ENCODE results near the gene AHCY.
"Not testable (repeated sequence)": the region's sequence is repeated elsewhere in the genome, so short reads cannot be mapped to it uniquely, and the experiment has no call there.

Gene AHCY

DNA sequence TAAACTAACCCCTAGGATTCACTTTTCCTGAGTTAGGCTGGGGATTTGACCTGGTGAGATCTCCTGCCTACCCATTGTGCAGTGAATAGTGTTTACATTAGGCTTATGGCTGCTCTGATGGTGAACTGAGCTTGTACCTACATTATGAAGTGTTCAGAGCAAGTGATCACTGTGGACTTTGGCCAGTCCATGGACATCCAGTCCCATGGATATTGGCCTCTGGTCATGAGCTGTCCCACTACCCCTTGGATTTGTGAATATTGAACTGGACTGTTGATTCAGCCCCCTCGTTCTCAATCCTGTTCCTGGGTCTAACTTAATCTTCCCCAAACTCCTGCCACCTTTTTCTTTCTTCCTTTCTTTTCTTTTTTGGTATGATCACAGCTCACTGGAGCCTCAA, 48.2 kb downstream of the AHCY start:
- no peak for DNase-seq

DNA sequence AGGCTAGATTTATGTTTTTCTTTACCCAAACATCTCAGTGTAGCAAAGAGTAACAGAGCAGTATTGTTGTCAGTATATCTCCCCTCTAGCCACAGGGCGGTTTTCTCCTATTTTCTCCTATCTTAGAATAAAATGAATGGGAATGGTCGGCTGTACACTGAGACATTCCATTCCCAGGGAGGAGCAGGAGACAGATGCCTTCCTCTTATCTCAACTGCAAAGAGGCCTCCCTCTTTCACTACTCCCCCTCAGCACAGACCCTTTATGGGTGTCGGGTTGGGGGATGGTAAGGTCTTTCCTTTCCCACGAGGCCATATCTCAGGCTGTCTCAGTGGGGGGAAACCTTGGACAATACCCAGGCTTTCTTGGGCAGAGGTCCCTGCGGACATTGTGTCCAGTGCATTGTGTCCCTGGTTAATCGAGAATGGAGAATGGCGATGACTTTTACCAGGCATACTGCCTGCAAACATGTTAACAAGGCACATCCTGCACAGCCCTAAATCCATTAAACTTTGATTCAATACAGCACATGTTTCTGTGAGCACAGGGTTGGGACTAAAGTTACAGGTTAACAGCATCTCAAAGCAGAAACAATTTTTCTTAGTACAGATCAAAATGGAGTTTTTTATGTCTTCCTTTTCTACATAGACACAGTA, 50.6 kb downstream of the AHCY start:
- not testable (repeated sequence) for DNase-seq

DNA sequence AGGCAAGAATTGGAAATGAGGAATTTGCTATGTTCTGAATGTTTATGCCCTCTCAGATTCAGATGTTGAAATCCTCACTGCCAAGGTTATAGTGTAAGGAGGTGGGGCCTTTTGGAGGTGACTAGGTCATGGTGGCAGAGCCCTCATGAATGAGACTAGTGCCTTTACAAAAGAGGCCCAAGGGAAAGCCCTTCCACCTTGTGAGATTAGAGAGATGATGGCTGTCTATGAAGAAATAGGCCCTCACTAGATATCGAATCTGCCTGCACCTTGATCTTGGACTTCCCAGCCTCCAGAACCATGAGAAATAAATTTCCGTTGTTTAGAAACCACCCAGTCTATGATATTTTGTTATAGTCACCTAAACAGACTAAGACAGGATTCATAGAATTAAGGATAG, 51.5 kb downstream of the AHCY start:
- peak in 3 of 4 experiments; percentile 30 to 42 (median 31) for DNase-seq

DNA sequence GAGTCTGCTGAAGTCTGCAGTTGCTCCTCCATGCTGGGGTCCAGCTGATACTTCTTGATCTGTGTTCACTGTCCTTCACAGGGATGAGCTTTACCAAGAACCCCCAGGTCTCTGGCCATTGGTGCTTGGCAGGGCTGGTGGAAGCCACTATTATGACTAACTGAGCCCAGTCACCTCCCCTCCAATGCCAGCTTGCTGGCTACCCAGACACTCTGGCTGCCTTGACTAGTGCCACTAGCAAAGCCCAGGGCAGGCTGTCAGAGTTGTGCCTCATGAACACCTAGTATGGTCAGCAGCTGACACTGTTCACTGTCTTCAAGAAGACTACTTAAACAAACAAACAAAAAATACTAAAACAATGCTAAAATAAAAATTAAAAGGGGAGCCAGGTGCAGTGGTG, 53.1 kb downstream of the AHCY start:
- DNase-seq, result no peak

DNA sequence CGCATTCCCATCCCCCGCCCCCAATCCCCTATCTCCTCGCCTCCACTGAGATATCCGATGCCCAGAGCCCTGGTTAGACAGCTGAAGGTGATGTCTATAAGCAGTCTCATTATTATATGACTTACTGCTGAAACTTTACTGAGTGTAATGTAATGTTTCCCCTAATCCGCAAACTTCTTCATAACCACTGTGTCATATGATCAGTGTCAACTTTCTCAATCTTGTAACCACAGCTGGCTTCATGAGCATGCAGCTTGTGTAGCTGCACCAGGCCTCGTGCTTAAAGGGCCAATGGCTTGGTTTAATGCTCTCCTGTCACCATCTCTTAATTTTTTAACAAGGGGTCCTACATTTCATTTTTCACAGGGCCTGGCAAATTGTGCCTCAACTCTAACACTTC, 53.9 kb downstream of the AHCY start:
- peak; percentile 78 to 94 (median 89) for DNase-seq

DNA sequence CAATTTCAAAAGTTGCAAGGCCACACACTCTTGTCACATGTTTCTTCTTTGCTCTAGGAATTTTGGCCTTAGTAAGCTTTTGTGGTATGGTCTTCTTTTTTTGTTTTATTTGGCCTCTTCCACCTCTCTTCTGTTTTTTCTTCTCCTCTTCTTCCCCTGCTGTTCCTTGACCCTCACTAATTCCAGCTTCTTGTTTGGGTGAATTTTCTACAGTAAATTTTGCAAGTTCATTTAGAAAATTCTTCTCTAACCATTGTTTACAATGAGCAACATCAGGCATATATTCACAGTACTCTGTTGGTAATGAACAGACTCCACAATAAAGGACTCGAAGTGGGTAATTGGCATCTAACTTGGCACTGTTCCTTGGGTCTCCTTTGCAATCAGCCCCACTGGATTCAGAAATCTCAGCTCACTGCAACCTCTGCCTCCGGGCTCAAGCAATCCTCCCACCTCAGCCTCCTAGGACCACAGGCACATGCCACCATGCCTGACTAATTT, 57.0 kb downstream of the AHCY start:
- DNase-seq, result no peak

DNA sequence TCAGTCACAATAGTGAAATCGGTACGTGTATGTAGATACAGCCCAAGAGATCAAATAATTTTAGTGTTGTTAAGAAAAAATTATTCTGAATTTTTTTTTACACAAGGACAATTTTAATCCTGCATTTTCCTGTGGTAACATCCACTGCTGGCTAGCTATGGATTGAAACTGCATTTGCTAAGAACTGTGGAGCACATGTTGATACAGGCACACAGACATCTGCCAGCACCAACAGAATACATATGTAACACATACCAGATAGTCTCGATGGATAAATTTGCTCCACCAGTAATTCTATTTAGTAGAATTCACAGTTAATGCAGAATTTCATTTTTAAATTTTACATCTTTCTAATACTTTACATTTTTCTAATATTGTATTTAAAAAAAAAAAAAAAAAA, 59.8 kb downstream of the AHCY start:
- DNase-seq, result no peak

DNA sequence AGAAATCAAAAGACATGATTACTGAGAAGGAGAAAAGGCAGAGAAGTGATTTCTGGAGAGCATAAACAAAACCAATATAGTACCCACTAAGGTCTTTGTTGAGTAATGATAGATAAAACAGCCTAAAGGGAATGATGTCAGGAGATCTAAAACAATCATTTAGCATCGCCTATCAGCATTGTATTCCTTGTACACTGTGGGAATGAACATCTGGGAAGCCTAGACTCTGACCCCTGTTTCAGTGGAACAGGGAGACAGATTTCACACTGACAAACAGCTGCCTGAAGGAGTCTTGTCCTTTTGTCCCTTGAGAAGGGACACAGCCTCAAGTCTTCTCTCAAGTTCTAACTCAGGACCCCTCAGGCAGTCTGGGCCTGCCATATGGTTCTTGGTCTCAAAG, 60.3 kb downstream of the AHCY start:
- DNase-seq, result no peak

DNA sequence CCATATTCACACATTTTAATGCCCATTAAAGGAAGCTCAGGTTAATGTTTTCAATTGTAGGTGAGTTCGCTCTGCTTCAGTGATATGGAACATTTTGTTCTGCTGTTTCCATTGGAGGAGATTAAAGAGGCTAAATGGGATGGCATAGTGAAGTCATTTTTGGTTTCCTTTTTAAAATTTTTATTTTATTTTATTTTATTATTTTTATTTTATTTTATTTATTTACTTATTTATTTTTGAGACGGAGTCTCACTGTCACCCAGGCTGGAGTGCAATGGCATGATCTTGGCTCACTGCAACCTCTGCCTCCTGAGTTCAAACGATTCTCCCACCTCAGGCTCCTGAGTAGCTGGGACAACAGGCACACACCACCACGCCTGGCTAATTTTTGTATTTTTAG, 61.1 kb downstream of the AHCY start:
- DNase-seq, result not testable (repeated sequence)

DNA sequence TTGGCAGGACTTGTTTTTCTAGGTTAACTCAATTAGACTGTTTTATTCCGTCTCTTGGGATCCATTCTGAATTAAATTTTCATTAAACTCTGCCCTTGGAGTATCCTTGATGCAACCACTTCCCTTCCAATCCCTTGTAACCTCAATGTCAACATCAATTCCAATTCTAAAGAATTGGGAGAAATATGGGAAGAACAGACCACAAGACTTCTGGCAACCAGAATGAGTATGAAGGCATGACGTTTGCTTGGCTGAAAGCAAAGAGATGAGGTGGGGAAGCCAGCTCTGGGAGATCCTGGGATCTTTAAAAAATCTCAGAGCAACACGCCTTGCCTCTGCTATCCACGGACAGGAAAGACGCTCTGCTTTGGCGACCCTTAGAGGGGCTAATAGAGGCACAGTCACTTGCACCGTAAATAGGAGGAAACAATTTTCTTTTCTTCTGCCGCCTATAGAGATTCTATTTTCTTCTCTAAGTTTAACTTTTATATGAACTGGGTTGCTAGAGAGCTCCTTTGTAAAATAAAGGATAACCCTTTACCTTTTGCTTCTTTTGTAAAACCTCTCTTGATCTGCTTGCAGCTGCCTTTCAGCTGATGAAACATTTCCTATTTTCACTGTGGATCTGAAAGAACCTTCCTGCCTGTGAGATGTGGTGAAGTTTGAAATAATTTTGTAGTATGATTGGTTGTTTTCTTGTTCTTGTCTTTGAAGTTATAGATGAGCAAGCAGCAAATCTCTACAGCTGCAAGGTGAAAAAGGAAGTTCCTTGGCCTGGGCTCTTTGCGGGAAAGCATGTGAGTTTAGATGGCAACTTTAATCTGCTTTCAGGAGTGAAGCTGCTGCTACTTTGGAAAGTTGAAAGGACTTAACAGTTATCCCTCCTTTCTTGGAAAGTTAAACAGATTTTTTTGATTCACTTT, 62.2 kb downstream of the AHCY start, which contains the start of gene ASIP:
ASIP (plus strand) TSS at position 731 of the 923 bp plus-strand sequence. CDS start 18,952 bp downstream, outside the sequence.
- peak; percentile 7 to 55 (median 48) for DNase-seq

DNA sequence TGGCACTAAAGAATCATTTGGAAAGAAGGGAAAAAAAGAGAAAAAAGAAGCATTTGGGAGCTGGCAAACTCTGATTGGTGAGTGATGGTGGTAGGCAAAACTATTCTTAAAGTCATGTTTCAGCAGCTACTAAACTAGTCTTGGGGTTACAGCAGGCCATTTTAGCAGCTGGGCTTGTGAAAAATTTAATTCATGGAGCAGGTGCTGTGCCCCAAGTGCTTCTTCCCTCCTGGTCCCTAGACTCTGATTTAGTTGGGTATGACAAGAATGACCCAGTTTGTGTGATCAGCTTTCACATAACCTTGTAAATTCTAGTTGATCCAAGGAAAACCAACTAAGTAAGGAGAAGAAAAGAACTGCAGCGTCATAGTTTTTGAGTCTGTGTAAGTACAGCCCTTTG, 63.0 kb downstream of the AHCY start:
- no peak for DNase-seq

DNA sequence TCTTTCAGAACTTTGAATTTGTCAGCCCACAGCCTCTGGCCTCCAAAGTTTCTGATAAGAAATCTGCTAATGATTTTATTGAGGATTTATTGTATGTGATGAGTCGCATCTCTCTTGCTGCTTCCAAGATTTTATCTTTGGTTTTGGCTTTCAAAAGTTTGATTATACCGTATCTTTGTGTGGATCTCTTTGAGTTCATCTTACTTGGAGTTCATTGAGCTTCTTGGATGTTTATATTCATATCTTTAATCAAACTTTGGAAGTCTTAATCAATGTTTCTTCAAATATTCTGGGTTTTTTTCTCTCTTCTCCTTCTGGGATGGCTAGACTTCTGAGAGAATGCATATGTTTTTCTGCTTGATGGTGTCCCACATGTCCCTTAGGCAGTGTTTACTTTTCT, 65.2 kb downstream of the AHCY start:
- DNase-seq, result no peak

DNA sequence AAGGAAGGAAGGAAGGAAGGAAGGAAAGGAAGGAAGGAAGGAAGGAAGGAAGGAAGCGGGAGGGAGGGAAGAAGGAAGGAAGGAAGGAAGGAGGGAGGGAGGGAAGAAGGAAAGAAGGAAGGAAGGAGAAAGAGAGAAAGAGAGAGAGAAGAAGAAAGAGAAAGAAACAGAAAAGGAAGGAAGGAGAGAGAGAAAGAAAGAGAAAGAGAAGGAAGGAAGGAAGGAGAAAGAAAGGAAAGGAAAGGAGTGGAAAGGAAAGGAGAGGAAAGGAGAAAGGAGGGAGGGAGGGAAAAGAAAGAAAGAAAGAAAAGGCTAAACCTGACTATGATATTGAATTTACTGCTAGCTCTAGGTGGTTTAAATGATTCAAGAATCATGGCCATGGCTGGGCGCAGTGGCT, 67.3 kb downstream of the AHCY start:
- no peak for DNase-seq

DNA sequence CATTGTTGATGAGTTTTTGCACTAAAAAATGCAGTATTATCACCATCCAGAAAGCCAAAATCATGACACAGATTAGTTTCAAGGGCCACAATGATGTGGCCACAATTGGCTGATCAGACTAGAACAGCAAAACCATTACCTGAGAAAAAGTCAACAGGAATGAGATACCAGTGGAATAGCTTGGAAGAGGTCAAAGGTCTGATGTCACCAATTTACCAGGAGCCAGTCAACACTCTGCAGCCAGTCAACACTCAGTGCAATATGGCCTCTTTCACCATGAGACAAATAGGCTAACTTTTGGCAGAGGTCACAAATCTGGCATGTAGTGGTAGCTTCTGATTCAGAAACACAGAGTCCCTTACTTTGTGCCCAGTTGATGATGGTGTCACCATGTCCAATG, 69.5 kb downstream of the AHCY start:
- no peak for DNase-seq

DNA sequence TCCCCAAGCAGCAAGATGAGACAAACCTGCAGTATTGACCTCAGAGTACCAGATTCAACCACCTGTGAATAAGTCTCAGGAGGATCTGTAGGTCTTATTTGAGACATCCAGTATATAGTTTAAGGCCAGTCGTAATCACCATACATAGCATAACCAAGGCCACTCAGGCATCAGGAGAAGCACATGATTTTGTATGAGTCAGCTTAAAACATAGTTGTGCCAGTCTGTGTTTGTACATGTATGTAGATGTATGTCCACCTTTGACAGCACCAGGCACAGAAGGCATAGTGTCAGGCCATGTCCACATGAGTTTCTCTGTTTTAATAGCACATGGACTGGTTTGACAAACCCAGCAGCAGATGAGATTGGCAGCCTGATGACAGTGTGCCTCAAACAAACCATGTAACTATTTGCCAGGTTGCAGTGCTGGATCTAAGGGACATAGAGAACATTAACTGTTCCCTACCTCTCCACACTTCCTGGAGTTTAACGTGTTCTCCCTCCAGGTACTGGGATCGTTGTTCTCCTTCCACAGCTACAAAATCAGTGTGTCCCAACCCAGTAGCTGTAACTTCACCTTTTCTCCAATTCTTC, 70.6 kb downstream of the AHCY start:
- no peak for DNase-seq

DNA sequence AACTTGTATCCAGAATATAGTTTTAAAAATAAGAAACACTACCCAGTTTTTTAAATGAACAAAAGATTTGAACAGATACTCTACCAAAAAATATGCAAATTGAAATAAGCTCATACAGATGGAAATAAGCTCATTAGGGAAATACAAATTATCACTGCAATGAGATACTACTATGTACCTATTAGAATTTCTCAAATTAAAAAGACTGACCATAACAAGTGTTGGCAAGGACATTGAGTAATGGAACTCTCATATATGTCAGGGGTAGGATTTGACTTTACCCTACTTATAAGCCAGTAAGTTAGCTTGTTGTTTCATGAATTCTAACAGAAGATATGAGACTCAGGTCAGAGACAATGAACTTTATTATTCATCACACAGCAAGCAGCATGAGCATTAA, 71.5 kb downstream of the AHCY start:
- DNase-seq, result no peak

All from suppressor macrophage (primary cell).